Measurements from ENCODE around the gene IL17RE.

DNA sequence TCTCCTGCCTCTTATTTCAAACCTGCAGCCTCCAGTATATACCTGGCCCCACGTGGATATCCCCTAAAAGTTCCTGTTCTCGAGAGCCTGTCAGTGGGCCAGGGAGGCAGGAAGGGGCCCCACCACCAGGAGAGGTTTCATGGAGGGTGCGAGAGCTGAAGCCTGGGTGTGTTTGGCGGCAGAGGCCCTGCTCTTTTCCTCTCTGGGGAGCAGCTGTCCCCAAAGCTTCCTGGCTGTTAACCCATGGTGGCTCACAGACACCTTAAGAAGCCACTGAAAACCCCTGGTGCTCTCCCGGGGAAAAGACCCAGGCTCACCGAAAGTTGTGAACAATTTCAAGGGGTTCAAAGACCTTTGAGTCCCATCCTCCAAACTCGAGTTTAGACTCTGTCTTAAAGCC lies 48.5 kb downstream of the IL17RE start:
- TF ChIP-seq, protein P1, sequence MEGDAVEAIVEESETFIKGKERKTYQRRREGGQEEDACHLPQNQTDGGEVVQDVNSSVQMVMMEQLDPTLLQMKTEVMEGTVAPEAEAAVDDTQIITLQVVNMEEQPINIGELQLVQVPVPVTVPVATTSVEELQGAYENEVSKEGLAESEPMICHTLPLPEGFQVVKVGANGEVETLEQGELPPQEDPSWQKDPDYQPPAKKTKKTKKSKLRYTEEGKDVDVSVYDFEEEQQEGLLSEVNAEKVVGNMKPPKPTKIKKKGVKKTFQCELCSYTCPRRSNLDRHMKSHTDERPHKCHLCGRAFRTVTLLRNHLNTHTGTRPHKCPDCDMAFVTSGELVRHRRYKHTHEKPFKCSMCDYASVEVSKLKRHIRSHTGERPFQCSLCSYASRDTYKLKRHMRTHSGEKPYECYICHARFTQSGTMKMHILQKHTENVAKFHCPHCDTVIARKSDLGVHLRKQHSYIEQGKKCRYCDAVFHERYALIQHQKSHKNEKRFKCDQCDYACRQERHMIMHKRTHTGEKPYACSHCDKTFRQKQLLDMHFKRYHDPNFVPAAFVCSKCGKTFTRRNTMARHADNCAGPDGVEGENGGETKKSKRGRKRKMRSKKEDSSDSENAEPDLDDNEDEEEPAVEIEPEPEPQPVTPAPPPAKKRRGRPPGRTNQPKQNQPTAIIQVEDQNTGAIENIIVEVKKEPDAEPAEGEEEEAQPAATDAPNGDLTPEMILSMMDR (IDR thresholded peaks at IDR 0.05): no peak
- no peak for TF ChIP-seq EP300 (IDR thresholded peaks at IDR 0.05)
- TF ChIP-seq POLR2A (IDR thresholded peaks at IDR 0.05): no peak
- TF ChIP-seq POLR2AphosphoS5 (IDR thresholded peaks at IDR 0.05): no peak
